Measurements from ENCODE around the gene R3HCC1L. TPM values are rescaled to one million over a fixed set of nuclear protein-coding genes. Genes with fewer than 3 reads are reported as not detected.

The R3HCC1L gene
- total and polyA plus RNA-seq, 9 of the 15 experiments (the other 6 are each of a cell fraction or from before 2014, with no cell fraction given), result 9.1 to 17.8 (median 12.6) TPM

- no peak overlapping the region for H3K9ac ChIP-seq (ENCODE audit: insufficient read depth in 1 of 2, low read depth in 2 of 2, low read length in 2 of 2)
- in situ Hi-C loops (cut with MboI) (no loop called here), intact Hi-C loops (cut with micrococcal nuclease) (no loop called here)
- H3K4me3 ChIP-seq, result no peak overlapping the region
- H3K9me1 ChIP-seq (ENCODE audit: control insufficient read depth, insufficient read depth, low read length), result no peaks in the 10 kb centered on the region
- H4K20me1 ChIP-seq (replicated peaks; ENCODE audit: control insufficient read depth, insufficient read depth, low read length), result no peaks in the 10 kb centered on the region
- H3K36me3 ChIP-seq (ENCODE audit: control insufficient read depth, insufficient read depth, low read length), result no peaks in the 10 kb centered on the region
- peaks cover 2 to 11% of the 10 kb centered on the region in 2 experiments; a peak in 4 of 5 replicates for H3K27me3 ChIP-seq (ENCODE audit: control insufficient read depth in 2 of 2, insufficient read depth in 2 of 2, low read length in 2 of 2)
- no peaks in the 10 kb centered on the region for H3K4me1 ChIP-seq (replicated peaks in 1 of 2; ENCODE audit: control insufficient read depth in 2 of 2, insufficient read depth in 2 of 2, low read length in 2 of 2)
- BruUV-seq (replicated peaks), result no TSS peak
- no peaks in the 10 kb centered on the region for H3K79me2 ChIP-seq (ENCODE audit: control insufficient read depth, insufficient read depth, low read length)
- POLR2A ChIA-PET, result no interaction called here
- DNase-seq (ENCODE audit: extremely low read depth in 1 of 4, low spot score in 3 of 4), result no peak
- no peak overlapping the region for H3K27ac ChIP-seq (ENCODE audit: extremely low read depth, low read depth, low read length)
- H3K4me2 ChIP-seq (ENCODE audit: insufficient read depth, low read length), result no peak overlapping the region
- H3K9me3 ChIP-seq (replicated peaks; ENCODE audit: control insufficient read depth, insufficient read depth, low read depth, low read length), result no peaks in the 10 kb centered on the region
- CTCF ChIA-PET (ENCODE audit: low intra/inter-chr PET ratio), result no interaction called here
- FAIRE-seq, result no peak
- ATAC-seq, result no peak
- WGBS (ENCODE audit: insufficient coverage, low coverage, missing lambda C conversion rate), result no CpG with 5 or more reads among the region's 3 CpGs
- no peak overlapping the region for H2AFZ ChIP-seq (ENCODE audit: low read depth, low read length)
- no peak for TF ChIP-seq SNRNP70 (optimal IDR thresholded peaks at IDR 0.05; ENCODE audit: low read depth, low read length)
- no peak for TF ChIP-seq ZNF436 (CRISPR knock-in tag; IDR thresholded peaks at IDR 0.05)
- TF ChIP-seq ZNF780A (CRISPR knock-in tag; IDR thresholded peaks at IDR 0.05), result no peak
- TF ChIP-seq PTTG1 (tag; IDR thresholded peaks at IDR 0.05; ENCODE audit: low read depth), result no peak
- TF ChIP-seq TCFL5 (CRISPR knock-in tag; conservative IDR thresholded peaks at IDR 0.05), result no peak
- no peak for TF ChIP-seq MCM2 (IDR thresholded peaks at IDR 0.05; ENCODE audit: low read depth)
- no peak for TF ChIP-seq ZNF146 (CRISPR knock-in tag; IDR thresholded peaks at IDR 0.05; ENCODE audit: unreplicated experiment)
- no peak for TF ChIP-seq XRCC3 (IDR thresholded peaks at IDR 0.05)
- TF ChIP-seq ZNF318 (IDR thresholded peaks at IDR 0.05; ENCODE audit: borderline replicate concordance in 1 of 2, low read depth in 1 of 2), result no peak
- no peak for TF ChIP-seq NKRF (IDR thresholded peaks at IDR 0.05; ENCODE audit: borderline replicate concordance)
- no peak for TF ChIP-seq SRSF1 (IDR thresholded peaks at IDR 0.05; ENCODE audit: low read depth, low read length)
Observed at GRCh38 chr10:98090822-98091221, 43.6 kb upstream of the R3HCC1L start.
